OCI-LY3 (cell line): ENCODE measurements around the gene ROBO1.

Experiments used
- H2AFZ ChIP-seq: fragments of 200-600, 300-600 bp; shearing (Covaris generic); 2 replicates; pipeline ENCODE4 v1.6.0; 2014; ENCODE audit warnings: antibody characterized with exemption, low read depth, low read length
- H3K27ac ChIP-seq: fragments of 200-600, 300-600 bp; sonication (generic); 2 replicates; pipeline ENCODE4 v1.5.1; 2014; ENCODE audit warnings: mild to moderate bottlenecking, low read length, moderate library complexity, mixed read lengths
- H3K27me3 ChIP-seq: fragments of 200-600, 300-600 bp; sonication (generic); 2 replicates; pipeline ENCODE4 v1.6.1; 2014; ENCODE audit warnings: low read depth, low read length, mixed read lengths
- H3K36me3 ChIP-seq: fragments of 200-600, 300-600 bp; sonication (generic); replicated peaks from 2 replicates; pipeline ENCODE3; 2014; ENCODE audit warnings: low read depth, low read length, mixed read lengths
- H3K4me1 ChIP-seq: fragments of 300-600, 200-600 bp; sonication (generic); 2 replicates; pipeline ENCODE4 v1.6.1; 2014; ENCODE audit warnings: low read length, mixed read lengths
- H3K4me2 ChIP-seq: fragments of 200-600, 300-600 bp; sonication (generic); 2 replicates; pipeline ENCODE4 v1.6.1; 2014; ENCODE audit warnings: low read length, mixed read lengths
- H3K4me3 ChIP-seq: fragments of 300-600, 200-600 bp; sonication (generic); 2 replicates; pipeline ENCODE4 v1.5.1; 2014; ENCODE audit warnings: antibody characterized with exemption, mild to moderate bottlenecking, low read length, moderate library complexity
- H3K79me2 ChIP-seq: fragments of 300-600, 200-600 bp; shearing (Covaris generic); 2 replicates; pipeline ENCODE4 v1.6.1; 2014; ENCODE audit warnings: mild to moderate bottlenecking, low read length, mixed read lengths
- H3K9ac ChIP-seq: fragments of 300-600, 200-600 bp; shearing (Covaris generic); 2 replicates; pipeline ENCODE4 v1.6.0; 2014; ENCODE audit warnings: mild to moderate bottlenecking, low read length, moderate library complexity
- H3K9me3 ChIP-seq: fragments of 200-600, 300-600 bp; shearing (Covaris generic); 2 replicates; pipeline ENCODE4 v1.6.1; 2014; ENCODE audit warnings: low read length, mixed read lengths; ENCODE audit not compliant: insufficient read depth
- H4K20me1 ChIP-seq: fragments of 200-600, 300-600 bp; sonication (generic); 2 replicates; pipeline ENCODE4 v1.6.1; 2016; ENCODE audit warnings: low read length, mixed read lengths; ENCODE audit not compliant: insufficient read depth
- CTCF ChIP-seq: fragments of 200-600, 300-600 bp; sonication (generic); IDR thresholded peaks from 2 replicates; pipeline ENCODE4 v1.5.1; 2014; ENCODE audit warnings: antibody characterized with exemption, low read length, low read depth
- EZH2phosphoT487 ChIP-seq: fragments of 200-600 bp; shearing (Covaris generic); IDR thresholded peaks from 2 replicates; pipeline ENCODE4 v1.6.1; 2018; ENCODE audit warnings: antibody characterized with exemption, mixed run types, low read depth

The ROBO1 gene

DNA sequence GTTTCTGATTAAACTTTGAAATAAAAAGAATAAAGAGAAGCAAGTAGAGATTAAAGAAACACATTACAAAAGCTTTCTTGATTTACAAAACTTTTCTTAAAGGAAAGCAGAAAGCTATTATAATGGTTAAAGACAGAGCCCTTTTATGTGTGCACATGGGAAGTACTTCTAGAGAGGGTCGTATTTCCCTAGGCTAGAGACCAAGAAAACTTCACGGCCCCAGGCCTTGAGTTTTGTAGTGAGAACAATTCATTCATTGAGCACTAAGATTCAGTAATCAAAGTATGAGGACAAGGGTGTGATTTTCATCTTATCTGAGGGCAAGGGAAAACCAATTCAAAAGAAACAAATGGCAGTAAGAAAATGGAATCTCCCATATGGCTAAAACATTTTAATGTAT, 854.1 kb downstream of the ROBO1 start:
- Histone ChIP-seq H2AFZ (peak overlapping the region; percentile 47; the same call in 1 of the 2 replicates), H3K9me3 (no peaks in the 10 kb centered on the region), H3K4me1 (peaks cover 9% of the 10 kb centered on the region), H3K4me3 (no peak overlapping the region), H3K9ac (no peak overlapping the region), H3K79me2 (no peaks in the 10 kb centered on the region), H3K27ac (no peak overlapping the region), H3K27me3 (no peaks in the 10 kb centered on the region), H3K36me3 (no peaks in the 10 kb centered on the region), H4K20me1 (no peaks in the 10 kb centered on the region), H3K4me2 (no peak overlapping the region)
- TF ChIP-seq CTCF, result no peak
- no peak for TF ChIP-seq EZH2phosphoT487

- Histone ChIP-seq H3K4me1 (no peaks in the 10 kb centered on the region), H3K4me2 (no peak overlapping the region), H2AFZ (no peak overlapping the region), H3K4me3 (no peak overlapping the region), H3K9ac (no peak overlapping the region), H3K36me3 (no peaks in the 10 kb centered on the region), H3K9me3 (no peaks in the 10 kb centered on the region), H4K20me1 (no peaks in the 10 kb centered on the region), H3K27ac (no peak overlapping the region), H3K27me3 (no peaks in the 10 kb centered on the region), H3K79me2 (no peaks in the 10 kb centered on the region)
- TF ChIP-seq EZH2phosphoT487 (no peak), CTCF (no peak)
Observed at GRCh38 chr3:78912687-78913086, 855.1 kb downstream of the ROBO1 start.

DNA sequence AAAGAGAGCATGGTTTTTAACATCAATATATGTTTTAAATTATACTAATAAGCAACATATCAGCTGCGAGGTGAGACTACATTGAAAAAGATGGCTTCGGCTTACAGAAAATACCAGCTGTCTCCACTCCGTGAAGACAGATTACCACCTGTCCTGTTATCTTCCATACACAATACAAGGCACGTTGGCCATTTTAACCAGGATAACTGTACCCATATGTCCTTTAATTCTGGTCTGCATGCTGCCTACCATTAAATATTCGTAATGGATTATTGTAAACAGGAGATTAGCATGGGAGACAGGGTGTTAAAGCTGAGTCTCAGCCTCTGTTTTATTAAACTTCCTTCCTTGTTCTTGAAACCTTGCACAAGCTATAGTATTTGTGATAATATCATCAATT, 855.5 kb downstream of the ROBO1 start:
- H3K4me3 ChIP-seq, result no peak overlapping the region
- no peaks in the 10 kb centered on the region for H3K27me3 ChIP-seq
- no peak overlapping the region for H3K27ac ChIP-seq
- no peaks in the 10 kb centered on the region for H3K36me3 ChIP-seq
- no peak for TF ChIP-seq CTCF
- no peak for TF ChIP-seq EZH2phosphoT487
- H3K9ac ChIP-seq, result no peak overlapping the region
- no peaks in the 10 kb centered on the region for H3K79me2 ChIP-seq
- no peaks in the 10 kb centered on the region for H3K4me1 ChIP-seq
- no peaks in the 10 kb centered on the region for H4K20me1 ChIP-seq
- H3K9me3 ChIP-seq, result no peaks in the 10 kb centered on the region
- no peak overlapping the region for H3K4me2 ChIP-seq
- 0 out of 2 replicates have a peak overlapping the region, but pooled peaks have one; percentile 16 for H2AFZ ChIP-seq

- H3K9me3 ChIP-seq, result no peaks in the 10 kb centered on the region
- no peak overlapping the region for H3K9ac ChIP-seq
- no peak overlapping the region for H3K27ac ChIP-seq
- TF ChIP-seq EZH2phosphoT487 (no peak), CTCF (no peak)
- H3K4me3 ChIP-seq, result no peak overlapping the region
- H4K20me1 ChIP-seq, result no peaks in the 10 kb centered on the region
- no peak overlapping the region for H3K4me2 ChIP-seq
- H3K36me3 ChIP-seq, result no peaks in the 10 kb centered on the region
- no peaks in the 10 kb centered on the region for H3K4me1 ChIP-seq
- no peaks in the 10 kb centered on the region for H3K27me3 ChIP-seq
- no peaks in the 10 kb centered on the region for H3K79me2 ChIP-seq
- H2AFZ ChIP-seq, result no peak overlapping the region
Observed at GRCh38 chr3:78911394-78911793, 856.4 kb downstream of the ROBO1 start.
